Coronary artery (tissue), 2 donors: ENCODE data around the gene PLA2G2C.

Experiments
- DNase-seq: peaks from one replicate; pipeline ENCODE4 v3.0.0-alpha.2; 2017; ENCODE audit warnings: low spot score
- H3K27ac ChIP-seq, 2 donors: fragments of 200-600 bp; sonication (generic); one replicate each; pipeline ENCODE4 v1.5.1; 2016 to 2019
- H3K4me3 ChIP-seq: fragments of 200-600 bp; sonication (generic); 2 replicates; pipeline ENCODE4 v1.5.1; 2016; ENCODE audit warnings: mild to moderate bottlenecking, moderate library complexity
- TF ChIP-seq, protein P1 (sequence below): fragments of 200-600 bp; sonication (generic); IDR thresholded peaks from one replicate; pipeline ENCODE4 v1.5.1; 2019; ENCODE audit warnings: antibody characterized with exemption

Gene PLA2G2C

DNA sequence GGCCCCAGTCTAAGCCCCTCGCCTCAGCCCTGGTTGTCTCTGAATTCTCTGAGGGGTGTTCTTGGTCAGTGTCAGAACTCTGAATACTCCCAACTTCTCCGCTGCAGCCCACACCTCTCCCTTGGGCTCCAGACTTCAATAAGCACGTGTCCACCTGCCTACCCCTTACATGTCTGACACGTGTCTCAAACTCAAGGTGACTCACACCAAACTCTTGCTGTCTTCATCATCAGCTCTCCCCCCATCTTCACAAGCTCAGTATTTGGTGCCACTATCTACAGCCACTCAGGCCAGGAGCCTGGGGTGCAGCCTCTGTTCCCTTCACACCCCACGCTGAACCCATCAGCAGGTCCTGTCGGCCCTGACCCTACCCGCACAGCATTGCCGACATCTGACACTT is 19.2 kb downstream of the PLA2G2C start:
- DNase-seq = no peak
- TF ChIP-seq, protein P1, sequence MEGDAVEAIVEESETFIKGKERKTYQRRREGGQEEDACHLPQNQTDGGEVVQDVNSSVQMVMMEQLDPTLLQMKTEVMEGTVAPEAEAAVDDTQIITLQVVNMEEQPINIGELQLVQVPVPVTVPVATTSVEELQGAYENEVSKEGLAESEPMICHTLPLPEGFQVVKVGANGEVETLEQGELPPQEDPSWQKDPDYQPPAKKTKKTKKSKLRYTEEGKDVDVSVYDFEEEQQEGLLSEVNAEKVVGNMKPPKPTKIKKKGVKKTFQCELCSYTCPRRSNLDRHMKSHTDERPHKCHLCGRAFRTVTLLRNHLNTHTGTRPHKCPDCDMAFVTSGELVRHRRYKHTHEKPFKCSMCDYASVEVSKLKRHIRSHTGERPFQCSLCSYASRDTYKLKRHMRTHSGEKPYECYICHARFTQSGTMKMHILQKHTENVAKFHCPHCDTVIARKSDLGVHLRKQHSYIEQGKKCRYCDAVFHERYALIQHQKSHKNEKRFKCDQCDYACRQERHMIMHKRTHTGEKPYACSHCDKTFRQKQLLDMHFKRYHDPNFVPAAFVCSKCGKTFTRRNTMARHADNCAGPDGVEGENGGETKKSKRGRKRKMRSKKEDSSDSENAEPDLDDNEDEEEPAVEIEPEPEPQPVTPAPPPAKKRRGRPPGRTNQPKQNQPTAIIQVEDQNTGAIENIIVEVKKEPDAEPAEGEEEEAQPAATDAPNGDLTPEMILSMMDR = no peak
- no peak overlapping the region for H3K4me3 ChIP-seq
- no peak overlapping the region for H3K27ac ChIP-seq

DNA sequence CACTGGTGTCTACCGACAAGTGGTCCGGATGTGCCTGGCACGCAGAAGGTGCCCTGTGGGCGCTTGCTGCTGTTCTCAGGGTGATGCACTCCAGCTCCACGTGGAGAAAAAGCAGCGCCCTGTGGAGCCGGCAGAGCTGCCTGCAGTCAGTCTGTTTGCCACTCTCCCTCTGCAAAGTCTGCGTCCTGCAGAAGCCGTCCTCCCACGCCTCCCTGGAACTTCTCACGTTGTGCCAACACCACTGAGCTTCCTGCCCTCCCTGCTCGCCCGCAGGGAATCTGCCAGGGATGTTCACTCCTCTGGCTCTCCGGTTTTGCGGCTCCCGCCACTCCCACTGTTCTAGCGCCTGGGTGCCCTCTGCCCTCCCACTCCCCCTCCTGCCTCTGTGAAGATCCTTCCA is 20.3 kb downstream of the PLA2G2C start:
- Histone ChIP-seq H3K4me3 (no peak overlapping the region), H3K27ac (no peak overlapping the region)
- TF ChIP-seq, protein P1 = no peak
- DNase-seq = no peak

DNA sequence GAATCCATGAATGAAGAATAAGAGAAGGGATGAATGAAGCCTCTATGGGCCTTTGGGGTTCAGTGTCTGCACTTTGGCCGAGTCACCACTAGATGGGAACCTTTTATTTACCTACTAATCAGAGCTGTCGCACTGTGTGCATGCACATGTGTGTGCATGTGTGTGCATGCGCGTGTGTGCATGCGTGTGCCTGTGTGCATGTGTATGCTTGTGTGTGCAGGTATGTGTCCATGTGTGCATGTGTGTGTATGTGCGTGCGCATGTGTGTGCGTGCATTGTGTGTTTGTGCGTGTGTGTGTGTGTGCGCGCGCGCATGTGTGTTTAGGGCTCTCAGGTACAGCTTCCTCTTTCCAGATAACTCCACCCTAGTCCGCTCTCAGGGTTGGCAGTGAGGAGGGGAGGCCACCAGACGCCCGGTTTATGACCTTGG is 20.8 kb downstream of the PLA2G2C start:
- no peak for DNase-seq
- no peak overlapping the region for H3K4me3 ChIP-seq
- TF ChIP-seq, protein P1 = no peak
- H3K27ac ChIP-seq = no peak overlapping the region

DNA sequence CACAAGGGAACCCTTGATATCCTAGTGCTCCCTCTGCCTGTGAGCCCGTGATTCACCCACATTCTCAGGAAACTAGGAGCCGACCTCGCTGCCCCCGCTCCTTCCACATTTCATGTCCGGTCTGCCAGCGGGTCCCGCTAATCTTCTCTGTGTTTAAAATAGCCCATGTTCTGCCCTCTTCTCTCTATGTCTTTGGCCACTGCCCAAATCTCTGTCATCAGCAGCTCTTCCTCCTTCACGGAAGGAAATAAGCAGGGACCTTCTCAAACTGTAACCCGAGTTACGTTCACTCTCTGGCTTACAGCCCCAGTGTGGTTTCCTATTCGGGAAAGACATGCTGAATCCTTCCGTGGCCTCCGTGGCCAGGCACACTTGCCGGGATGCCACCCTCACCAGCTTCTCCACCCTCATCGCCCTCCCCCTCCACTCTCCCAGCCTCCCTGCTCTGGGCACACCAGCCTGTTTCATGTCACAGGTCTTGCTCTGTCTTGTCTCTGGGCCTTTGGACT is 21.6 kb downstream of the PLA2G2C start:
- Histone ChIP-seq H3K27ac (peak overlapping the region in 1 of 2 donors; percentile 41), H3K4me3 (no peak overlapping the region)
- TF ChIP-seq, protein P1 = no peak
- no peak for DNase-seq

DNA sequence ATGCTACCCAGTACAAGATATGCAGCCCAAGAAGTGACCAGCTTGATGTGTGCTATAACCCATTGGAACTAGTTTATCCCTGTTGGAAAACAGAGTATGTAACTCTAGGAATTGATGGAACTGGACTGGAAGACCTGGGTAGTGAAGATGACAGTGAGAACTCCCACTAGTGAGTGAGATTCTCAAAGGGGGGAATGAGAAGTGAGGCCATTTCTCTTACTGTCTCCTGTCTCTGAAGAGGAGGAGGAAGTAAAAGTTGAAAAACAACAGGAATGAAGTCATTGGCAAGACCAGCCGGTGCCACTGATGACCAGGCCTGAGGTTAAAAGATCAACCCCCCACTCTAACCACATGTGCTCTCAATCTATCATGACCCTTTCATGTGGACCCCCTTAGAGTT is 26.3 kb downstream of the PLA2G2C start:
- Histone ChIP-seq H3K4me3 (no peak overlapping the region), H3K27ac (no peak overlapping the region)
- no peak for DNase-seq
- TF ChIP-seq, protein P1 = no peak

DNA sequence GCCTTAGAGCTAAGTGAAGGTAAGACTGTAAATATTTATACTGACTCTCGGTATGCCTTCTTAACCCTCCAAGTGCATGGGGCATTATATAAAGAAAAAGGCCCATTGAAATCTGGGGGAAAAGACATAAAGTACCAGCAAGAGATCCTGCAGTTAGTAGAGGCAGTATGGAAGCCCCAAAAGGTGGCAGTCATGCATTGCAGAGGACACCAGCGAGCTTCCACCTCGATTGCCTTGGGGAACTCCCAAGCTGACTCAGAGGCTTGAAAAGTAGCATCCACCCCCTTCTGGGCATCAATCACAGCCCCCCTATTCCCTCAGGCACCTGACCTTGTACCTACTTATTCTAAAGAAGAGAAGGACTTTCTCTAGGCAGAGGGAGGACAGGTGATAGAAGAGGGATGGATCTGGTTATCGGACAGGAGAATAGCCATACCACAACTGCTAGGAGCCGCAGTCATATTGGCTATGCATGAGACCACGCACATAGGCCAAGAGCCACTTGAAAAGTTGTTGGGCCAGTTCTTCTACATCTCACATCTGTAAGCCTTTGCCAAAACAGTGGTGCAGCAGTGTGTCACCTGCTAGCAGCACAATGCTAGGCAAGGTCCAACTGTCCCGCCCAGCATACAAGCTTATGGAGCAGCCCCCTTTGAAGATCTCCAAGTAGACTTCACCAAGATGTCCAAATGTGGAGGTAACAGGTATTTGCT is 27.8 kb downstream of the PLA2G2C start:
- no peak overlapping the region for H3K27ac ChIP-seq
- DNase-seq = no peak
- H3K4me3 ChIP-seq = no peak overlapping the region
- TF ChIP-seq, protein P1 = no peak

DNA sequence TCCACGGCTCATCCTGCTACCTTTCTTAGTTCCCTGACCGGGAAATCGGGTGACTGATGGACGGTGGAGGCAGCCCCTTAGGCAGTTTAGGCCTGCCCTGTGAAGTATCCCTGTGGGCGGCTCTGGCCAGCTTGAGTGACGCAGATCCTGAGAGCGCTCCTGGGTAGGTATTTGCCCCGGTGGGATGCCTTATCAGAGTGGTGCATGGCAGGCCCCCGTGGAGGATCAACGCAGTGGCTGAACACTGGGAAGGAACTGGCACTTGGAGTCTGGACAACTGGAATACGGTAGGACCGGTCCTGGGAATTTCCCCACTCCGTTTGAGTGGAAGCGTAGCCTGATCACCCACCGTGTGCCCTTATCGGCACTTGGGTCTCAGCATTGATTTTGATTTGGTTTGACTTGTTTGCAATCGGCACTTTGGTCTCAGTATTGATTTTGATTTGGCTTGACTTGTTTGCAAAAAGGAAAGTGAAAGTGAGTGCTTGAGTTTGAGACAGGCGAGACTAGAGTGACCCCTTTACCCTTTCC is 32.0 kb downstream of the PLA2G2C start:
- Histone ChIP-seq H3K4me3 (peak overlapping the region; percentile 17), H3K27ac (peak overlapping the region in 1 of 2 donors; percentile 39)
- no peak for DNase-seq
- TF ChIP-seq, protein P1 = no peak
